RWPE2 (cell line): ENCODE measurements around the gene SPAG7.

Experiments used
- ATAC-seq: fragments of 200-7000 bp; cut with Tn5 transposase; 3 replicates; pipeline ENCODE4 v1.9.1; 2021; ENCODE audit warnings: low read depth
- DNase-seq: peaks from one replicate; pipeline ENCODE4 v3.0.0-alpha.2; 2020; ENCODE audit warnings: low spot score
- H3K27ac ChIP-seq: fragments of 450-650 bp; 2 replicates; pipeline ENCODE4 v1.5.1; 2017; ENCODE audit warnings: mild to moderate bottlenecking; ENCODE audit not compliant: poor library complexity, severe bottlenecking
- H3K27me3 ChIP-seq: fragments of 250-450 bp; sonication (Bioruptor Pico); 2 replicates; pipeline ENCODE4 v1.5.1; 2021; ENCODE audit warnings: mild to moderate bottlenecking, moderate library complexity; ENCODE audit not compliant: insufficient read depth, poor library complexity, severe bottlenecking
- H3K36me3 ChIP-seq: fragments of 250-450 bp; sonication (Bioruptor Pico); 2 replicates; pipeline ENCODE4 v1.5.1; 2020; ENCODE audit warnings: low read depth, mild to moderate bottlenecking, moderate library complexity
- H3K4me1 ChIP-seq: fragments of 250-450 bp; sonication (Bioruptor Pico); 2 replicates; pipeline ENCODE4 v1.5.1; 2021; ENCODE audit warnings: mild to moderate bottlenecking, moderate library complexity; ENCODE audit not compliant: insufficient read depth, poor library complexity, severe bottlenecking
- H3K4me3 ChIP-seq: fragments of 250-450 bp; sonication (Bioruptor Pico); 2 replicates; pipeline ENCODE4 v1.5.1; 2021; ENCODE audit warnings: mild to moderate bottlenecking, moderate library complexity; ENCODE audit not compliant: severe bottlenecking
- H3K9me3 ChIP-seq: fragments of 250-450 bp; sonication (Bioruptor Pico); 2 replicates; pipeline ENCODE4 v1.5.1; 2021; ENCODE audit warnings: mild to moderate bottlenecking, moderate library complexity; ENCODE audit not compliant: severe bottlenecking
- CTCF ChIP-seq: fragments of 450-650 bp; IDR thresholded peaks from one replicate; pipeline ENCODE4 v1.5.1; 2017; ENCODE audit warnings: mild to moderate bottlenecking, moderate library complexity; ENCODE audit not compliant: poor library complexity, severe bottlenecking

Gene SPAG7

GRCh38 chr17:4950746-4951204, 16.8 kb downstream of the SPAG7 start, which contains the start of gene ENO3:
TSS of gene ENO3 (plus strand) at chr17:4951119. CDS start at chr17:4951830, 711 bp downstream.
- Histone ChIP-seq H3K4me1 (peaks cover 12% of the 10 kb centered on the region), H3K9me3 (no peaks in the 10 kb centered on the region), H3K27ac (peak within 1 kb of the TSS; percentile 99), H3K36me3 (peaks cover 23% of the 10 kb centered on the region), H3K4me3 (peak within 1 kb of the TSS; percentile 88), H3K27me3 (no peaks in the 10 kb centered on the region)
- ATAC-seq: no peak
- TF ChIP-seq CTCF: no peak
- DNase-seq: no peak

- TF ChIP-seq CTCF: no peak
- ATAC-seq (peak; percentile 14), DNase-seq (no peak)
- Histone ChIP-seq H3K27ac (peak overlapping the region; percentile 99), H3K4me1 (peaks cover 18% of the 10 kb centered on the region), H3K9me3 (no peaks in the 10 kb centered on the region), H3K27me3 (no peaks in the 10 kb centered on the region), H3K4me3 (peak overlapping the region; percentile 88), H3K36me3 (peaks cover 28% of the 10 kb centered on the region)
Observed at GRCh38 chr17:4950075-4950745, 17.4 kb downstream of the SPAG7 start.

- peaks cover 34% of the 10 kb centered on the region for H3K36me3 ChIP-seq
- peak overlapping the region; percentile 99 for H3K27ac ChIP-seq
- DNase-seq: peak; percentile 92
- no peaks in the 10 kb centered on the region for H3K9me3 ChIP-seq
- TF ChIP-seq CTCF: no peak
- H3K4me3 ChIP-seq: peak overlapping the region; percentile 88
- H3K27me3 ChIP-seq: no peaks in the 10 kb centered on the region
- peaks cover 25% of the 10 kb centered on the region for H3K4me1 ChIP-seq
- ATAC-seq: peak; percentile 13
Observed at GRCh38 chr17:4949321-4950074, 18.1 kb downstream of the SPAG7 start.

GRCh38 chr17:4948931-4949320, 18.7 kb downstream of the SPAG7 start:
- peak overlapping the region; percentile 88 for H3K4me3 ChIP-seq
- DNase-seq: peak; percentile 85
- H3K36me3 ChIP-seq: peaks cover 37% of the 10 kb centered on the region
- H3K27me3 ChIP-seq: no peaks in the 10 kb centered on the region
- H3K4me1 ChIP-seq: peaks cover 27% of the 10 kb centered on the region
- H3K9me3 ChIP-seq: no peaks in the 10 kb centered on the region
- peak; percentile 50 for ATAC-seq
- H3K27ac ChIP-seq: peak overlapping the region; percentile 99
- TF ChIP-seq CTCF: no peak
